Measurements from ENCODE around the gene PALM3. TPM values are rescaled to one million over a fixed set of nuclear protein-coding genes. Genes with fewer than 3 reads are reported as not detected.
"Not testable (repeated sequence)": the region's sequence is repeated elsewhere in the genome, so short reads cannot be mapped to it uniquely, and the experiment has no call there.

PALM3 gene
- total and polyA plus RNA-seq, 10 of the 15 experiments (the other 5 are each of a cell fraction or from before 2014, with no cell fraction given), result 0.07 TPM; not detected in 9

DNA sequence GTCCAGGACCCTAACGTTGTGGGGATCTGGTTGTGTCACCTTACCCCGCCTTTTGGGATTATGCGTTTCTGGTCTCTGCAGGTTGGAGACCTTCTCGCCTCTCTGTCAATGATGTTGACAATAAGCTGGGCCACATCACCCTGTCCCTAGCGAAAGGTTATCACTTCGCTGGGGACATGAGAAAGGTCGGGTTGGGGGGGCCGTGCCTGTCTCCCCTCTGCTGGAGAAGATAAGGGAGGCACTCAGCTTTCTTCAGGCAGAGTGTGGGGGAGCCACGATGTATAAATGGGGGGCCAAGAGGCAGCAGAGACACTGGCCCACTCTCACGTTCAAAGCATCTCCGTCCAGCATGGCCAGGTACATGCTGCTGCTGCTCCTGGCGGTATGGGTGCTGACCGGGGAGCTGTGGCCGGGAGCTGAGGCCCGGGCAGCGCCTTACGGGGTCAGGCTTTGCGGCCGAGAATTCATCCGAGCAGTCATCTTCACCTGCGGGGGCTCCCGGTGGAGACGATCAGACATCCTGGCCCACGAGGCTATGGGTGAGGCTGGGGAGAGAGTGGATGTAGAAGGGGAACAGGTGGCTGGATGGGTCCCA lies 33.9 kb downstream of the PALM3 start, which contains the start of gene RLN3:
Gene RLN3 (plus strand): TSS at position 293 of the 595 bp plus-strand sequence. CDS start 57 bp downstream, at position 350.
- in situ Hi-C loops (cut with MboI), result no loop called here

DNA sequence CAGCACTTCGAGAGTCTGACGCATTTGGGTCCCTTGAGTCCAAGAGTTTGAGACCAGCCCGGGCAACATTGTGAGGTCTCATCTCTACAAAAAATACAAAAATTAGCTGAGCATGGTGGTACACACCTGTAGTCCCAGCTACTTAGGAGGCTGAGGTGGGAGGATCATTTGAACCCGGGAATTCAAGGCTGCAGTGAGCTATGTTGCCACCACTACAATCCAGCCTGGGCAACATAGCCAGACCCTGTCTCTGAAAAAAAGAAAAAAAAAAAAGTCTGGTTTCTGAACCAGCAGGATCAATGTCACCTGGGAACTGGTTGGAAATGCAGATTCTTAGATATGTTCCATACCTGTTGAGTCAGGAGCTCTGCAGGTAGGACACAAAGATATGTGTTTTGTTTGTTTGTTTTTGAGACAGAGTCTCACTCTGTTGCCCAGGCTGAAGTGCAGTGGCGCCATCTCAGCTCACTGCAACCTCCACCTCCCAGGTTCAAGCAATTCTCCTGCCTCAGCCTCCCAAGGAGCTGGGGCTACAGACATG lies 35.2 kb downstream of the PALM3 start:
- DNase-seq (ENCODE audit: low read depth, low spot score); H3K9me3 ChIP-seq (replicated peaks; ENCODE audit: control insufficient read depth, insufficient read depth, low read length); H3K9ac ChIP-seq (ENCODE audit: control insufficient read depth, insufficient read depth, low read length); in situ Hi-C loops (cut with MboI); H3K79me2 ChIP-seq (ENCODE audit: control insufficient read depth, insufficient read depth, low read length); ATAC-seq; H4K20me1 ChIP-seq (ENCODE audit: control insufficient read depth, insufficient read depth); FAIRE-seq; BruUV-seq (replicated peaks); H2AFZ ChIP-seq (ENCODE audit: control insufficient read depth, low read depth, low read length); H3K36me3 ChIP-seq (ENCODE audit: control insufficient read depth in 2 of 2, insufficient read depth in 2 of 2, low read length in 1 of 2); H3K4me3 ChIP-seq; H3K27me3 ChIP-seq (replicated peaks in 1 of 2; ENCODE audit: control insufficient read depth in 2 of 2, insufficient read depth in 2 of 2, low read length in 1 of 2); H3K4me2 ChIP-seq (ENCODE audit: control insufficient read depth, insufficient read depth); H3K27ac ChIP-seq (ENCODE audit: control insufficient read depth, insufficient read depth); intact Hi-C loops (cut with micrococcal nuclease; ENCODE audit: unreplicated experiment): not testable (repeated sequence)
- ChIA-PET RAD21 (ENCODE audit: unreplicated experiment) (interaction anchor here (0.7 to 1.7 kb wide), 2 partner anchors 145 to 337 kb away, joined by 3 to 5 read pairs; no protein-coding TSS in a partner anchor), CTCF (interaction anchor here (0.6 to 1.2 kb wide), 2 partner anchors 8 to 164 kb away, joined by 4 to 6 read pairs; no protein-coding TSS in a partner anchor), POLR2A (interaction anchor here (0.8 kb wide), 1 partner anchor 20 kb away, joined by 3 read pairs; no protein-coding TSS in a partner anchor), SMC1A (ENCODE audit: uncharacterized antibody, unreplicated experiment) (interaction anchor here (1.4 to 3.0 kb wide), 2 partner anchors 8 to 12 kb away, joined by 3 to 12 read pairs; no protein-coding TSS in a partner anchor)
- peaks cover 19% of the 10 kb centered on the region for H3K4me1 ChIP-seq (ENCODE audit: control insufficient read depth, insufficient read depth, low read length)
- WGBS (ENCODE audit: insufficient coverage, insufficient replicate concordance, low lambda C conversion rate, missing lambda C conversion rate), result 49% methylated on average over 5 of the region's 5 CpGs

More for the DNA sequence above, 33.9 kb downstream of the PALM3 start, which contains the start of gene RLN3:
- H3K9ac ChIP-seq (ENCODE audit: control insufficient read depth, insufficient read depth, low read length), result no peak within 1 kb of the TSS
- intact Hi-C loops (cut with micrococcal nuclease; ENCODE audit: unreplicated experiment), result no loop called here
- no peaks in the 10 kb centered on the region for H3K27me3 ChIP-seq (replicated peaks in 1 of 2; ENCODE audit: control insufficient read depth in 2 of 2, insufficient read depth in 2 of 2, low read length in 1 of 2)
- BruUV-seq (replicated peaks), result no TSS peak
- no peak for ATAC-seq
- H2AFZ ChIP-seq (ENCODE audit: control insufficient read depth, low read depth, low read length), result no peak within 1 kb of the TSS
- H3K79me2 ChIP-seq (ENCODE audit: control insufficient read depth, insufficient read depth, low read length), result peaks cover 7% of the 10 kb centered on the region
- no peaks in the 10 kb centered on the region for H4K20me1 ChIP-seq (ENCODE audit: control insufficient read depth, insufficient read depth)
- 84% methylated on average over 24 of the region's 24 CpGs for WGBS (ENCODE audit: insufficient coverage, insufficient replicate concordance, low lambda C conversion rate, missing lambda C conversion rate)
- H3K4me1 ChIP-seq (ENCODE audit: control insufficient read depth, insufficient read depth, low read length), result peaks cover 19% of the 10 kb centered on the region
- H3K36me3 ChIP-seq (ENCODE audit: control insufficient read depth in 2 of 2, insufficient read depth in 2 of 2, low read length in 1 of 2), result no peaks in the 10 kb centered on the region
- no peak for TF ChIP-seq HCFC1 (IDR thresholded peaks at IDR 0.05; ENCODE audit: low read length)
- TF ChIP-seq CEBPB (IDR thresholded peaks at IDR 0.05; ENCODE audit: borderline replicate concordance in 1 of 2, low read depth in 2 of 2, low read length in 2 of 2), result no peak
- no peak for TF ChIP-seq KDM1A (IDR thresholded peaks at IDR 0.05; ENCODE audit: borderline replicate concordance)
- DNase-seq (ENCODE audit: low read depth, low spot score), result no peak
- H3K27ac ChIP-seq (ENCODE audit: control insufficient read depth, insufficient read depth), result no peak within 1 kb of the TSS
- no peaks in the 10 kb centered on the region; the same call in 2 of the 3 replicates for H3K9me3 ChIP-seq (replicated peaks; ENCODE audit: control insufficient read depth, insufficient read depth, low read length)
- no peak for FAIRE-seq
- SMC1A ChIA-PET (ENCODE audit: uncharacterized antibody, unreplicated experiment), result interaction anchor here (1.3 to 3.0 kb wide), 3 partner anchors 9 to 43 kb away, joined by 3 to 12 read pairs (median 5); no protein-coding TSS in a partner anchor
- no peak within 1 kb of the TSS for H3K4me3 ChIP-seq
- CTCF ChIA-PET, result interaction anchor here (0.8 to 1.2 kb wide), 3 partner anchors 9 to 46 kb away, joined by 3 to 6 read pairs (median 5); no protein-coding TSS in a partner anchor
- 0 out of 2 replicates have a peak within 1 kb of the TSS, but pooled peaks have one; percentile 30 for H3K4me2 ChIP-seq (ENCODE audit: control insufficient read depth, insufficient read depth)
- POLR2A ChIA-PET, result interaction anchor here (1.1 kb wide), 1 partner anchor 22 kb away, joined by 5 read pairs; the partner anchor contains the start of gene RFX1
- RAD21 ChIA-PET (ENCODE audit: unreplicated experiment), result no interaction called here

Data from GM12878 (cell line).